ENCODE results near the gene LASP1.

The LASP1 gene

GRCh38 chr17:38875477-38876075 lies 5.7 kb downstream of the LASP1 start:
- H3K4me3 ChIP-seq (replicated peaks in 1 of 2; ENCODE audit: low read depth in 2 of 2, low read length in 2 of 2): peak overlapping the region in 1 of 2 donors; percentile 14
- TF ChIP-seq CTCF (IDR thresholded peaks at IDR 0.05; ENCODE audit: low read depth, low read length): no peak

GRCh38 chr17:38877130-38877851 lies 7.4 kb downstream of the LASP1 start:
- H3K4me3 ChIP-seq (replicated peaks in 1 of 2; ENCODE audit: low read depth in 2 of 2, low read length in 2 of 2): no peak overlapping the region
- no peak for TF ChIP-seq CTCF (IDR thresholded peaks at IDR 0.05; ENCODE audit: low read depth, low read length)

More at GRCh38 chr17:38875477-38876075, 5.7 kb downstream of the LASP1 start:
- DNase-seq (ENCODE audit: low read depth in 2 of 2): no peak

GRCh38 chr17:38879878-38880665 lies 10.2 kb downstream of the LASP1 start:
- peak; percentile 87 to 90 for DNase-seq (ENCODE audit: low read depth in 2 of 2)
- no peak for TF ChIP-seq CTCF (IDR thresholded peaks at IDR 0.05; ENCODE audit: low read depth, low read length)
- peak overlapping the region in 1 of 2 donors; percentile 11 for H3K4me3 ChIP-seq (replicated peaks in 1 of 2; ENCODE audit: low read depth in 2 of 2, low read length in 2 of 2)

More at GRCh38 chr17:38877130-38877851, 7.4 kb downstream of the LASP1 start:
- no peak for DNase-seq (ENCODE audit: low read depth in 2 of 2)

GRCh38 chr17:38881600-38882191 lies 11.8 kb downstream of the LASP1 start:
- peak; percentile 75 to 94 for DNase-seq (ENCODE audit: low read depth in 2 of 2)
- peak overlapping the region in 1 of 2 donors; percentile 4 for H3K4me3 ChIP-seq (replicated peaks in 1 of 2; ENCODE audit: low read depth in 2 of 2, low read length in 2 of 2)
- no peak for TF ChIP-seq CTCF (IDR thresholded peaks at IDR 0.05; ENCODE audit: low read depth, low read length)

GRCh38 chr17:38882870-38883269 lies 13.0 kb downstream of the LASP1 start:
- DNase-seq (ENCODE audit: low read depth in 2 of 2): no peak
- no peak overlapping the region for H3K4me3 ChIP-seq (replicated peaks in 1 of 2; ENCODE audit: low read depth in 2 of 2, low read length in 2 of 2)
- TF ChIP-seq CTCF (IDR thresholded peaks at IDR 0.05; ENCODE audit: low read depth, low read length): no peak

Measured in cardiac fibroblast (primary cell).